Measurements from ENCODE around the gene NSF.

- TF ChIP-seq RAD21 (IDR thresholded peaks at IDR 0.05; ENCODE audit: low read depth) (no peak), EP300 (IDR thresholded peaks at IDR 0.05; ENCODE audit: borderline replicate concordance) (no peak), MAX (IDR thresholded peaks at IDR 0.05) (no peak), EGR1 (IDR thresholded peaks at IDR 0.05) (no peak), CREB1 (IDR thresholded peaks at IDR 0.05; ENCODE audit: low read depth) (no peak), TAF1 (IDR thresholded peaks at IDR 0.05; ENCODE audit: low read depth) (no peak), TEAD4 (IDR thresholded peaks at IDR 0.05) (no peak), FOXM1 (IDR thresholded peaks at IDR 0.05; ENCODE audit: borderline replicate concordance, low read depth) (no peak), YY1 (IDR thresholded peaks at IDR 0.05; ENCODE audit: low read depth) (no peak), ZBTB7A (IDR thresholded peaks at IDR 0.05; ENCODE audit: low read depth) (no peak), TCF12 (IDR thresholded peaks at IDR 0.05; ENCODE audit: low read depth) (no peak), REST (IDR thresholded peaks at IDR 0.05; ENCODE audit: low read depth) (no peak), USF1 (IDR thresholded peaks at IDR 0.05) (no peak)
Measured at GRCh38 chr17:46791531-46791930, 201.1 kb downstream of the NSF start.
